Liver (tissue), 3 donors: ENCODE results near the gene MVB12B.

Experiments used
- ATF3 ChIP-seq: IDR thresholded peaks from 2 replicates; pipeline ENCODE4 v1.6.1; 2016; ENCODE audit warnings: antibody characterized with exemption
- CTCF ChIP-seq: fragments of 150-350 bp; IDR thresholded peaks from 2 replicates; pipeline ENCODE4 v1.5.1; 2017; ENCODE audit warnings: improper control_type of control experiment, low read depth, low read length; ENCODE audit not compliant: missing input control
- GABPA ChIP-seq, 2 donors: IDR thresholded peaks in 1 of 2; conservative IDR thresholded peaks in 1 of 2; 2 replicates each; pipeline ENCODE4 v1.6.1; 2016; ENCODE audit warnings: antibody characterized with exemption in 2 of 2, mild to moderate bottlenecking in 1 of 2, moderate library complexity in 1 of 2
- HNF4A ChIP-seq, 2 donors: conservative IDR thresholded peaks; 2 replicates each; pipeline ENCODE4 v1.6.1; 2016; ENCODE audit warnings: antibody characterized with exemption in 2 of 2, mild to moderate bottlenecking in 2 of 2
- JUND ChIP-seq, 2 donors: IDR thresholded peaks; 2 replicates each; pipeline ENCODE4 v1.6.1; 2016; ENCODE audit warnings: antibody characterized with exemption in 2 of 2
- MAX ChIP-seq: IDR thresholded peaks from 2 replicates; pipeline ENCODE4 v1.6.1; 2016; ENCODE audit warnings: antibody characterized with exemption
- RAD21 ChIP-seq, 2 donors: IDR thresholded peaks; 2 replicates each; pipeline ENCODE4 v1.6.1; 2016; ENCODE audit warnings: antibody characterized with exemption in 2 of 2, mild to moderate bottlenecking in 2 of 2
- REST ChIP-seq: IDR thresholded peaks from 2 replicates; pipeline ENCODE4 v1.6.1; 2016; ENCODE audit warnings: antibody characterized with exemption, mild to moderate bottlenecking
- SP1 ChIP-seq: IDR thresholded peaks from 2 replicates; pipeline ENCODE4 v1.6.1; 2018; ENCODE audit warnings: antibody characterized with exemption, mild to moderate bottlenecking
- TAF1 ChIP-seq: conservative IDR thresholded peaks from 2 replicates; pipeline ENCODE4 v1.6.1; 2016; ENCODE audit warnings: antibody characterized with exemption, mild to moderate bottlenecking
- YY1 ChIP-seq: IDR thresholded peaks from 2 replicates; pipeline ENCODE4 v1.6.1; 2016; ENCODE audit warnings: antibody characterized with exemption, mild to moderate bottlenecking
- donor health status: healthy.
- donor health status: healthy.

GRCh38 chr9:126538550-126538949 is 211.9 kb downstream of the MVB12B start:
- TF ChIP-seq TAF1: no peak
- TF ChIP-seq CTCF: no peak
- TF ChIP-seq ATF3: no peak
- no peak for TF ChIP-seq RAD21 (IDR thresholded peaks at IDR 0.05)
- no peak for TF ChIP-seq REST
- TF ChIP-seq MAX: no peak
- no peak for TF ChIP-seq SP1
- no peak for TF ChIP-seq JUND (IDR thresholded peaks at IDR 0.05)
- no peak for TF ChIP-seq GABPA (IDR thresholded peaks at IDR 0.05 in 1 of 2, conservative IDR thresholded peaks at IDR 0.05 in 1 of 2)
- TF ChIP-seq HNF4A (conservative IDR thresholded peaks at IDR 0.05): no peak
- TF ChIP-seq YY1: no peak
